ENCODE results near the gene CNDP2.
A peak's percentile ranks its signal among the peaks of the same experiment; 100 is the strongest.

The CNDP2 gene

DNA sequence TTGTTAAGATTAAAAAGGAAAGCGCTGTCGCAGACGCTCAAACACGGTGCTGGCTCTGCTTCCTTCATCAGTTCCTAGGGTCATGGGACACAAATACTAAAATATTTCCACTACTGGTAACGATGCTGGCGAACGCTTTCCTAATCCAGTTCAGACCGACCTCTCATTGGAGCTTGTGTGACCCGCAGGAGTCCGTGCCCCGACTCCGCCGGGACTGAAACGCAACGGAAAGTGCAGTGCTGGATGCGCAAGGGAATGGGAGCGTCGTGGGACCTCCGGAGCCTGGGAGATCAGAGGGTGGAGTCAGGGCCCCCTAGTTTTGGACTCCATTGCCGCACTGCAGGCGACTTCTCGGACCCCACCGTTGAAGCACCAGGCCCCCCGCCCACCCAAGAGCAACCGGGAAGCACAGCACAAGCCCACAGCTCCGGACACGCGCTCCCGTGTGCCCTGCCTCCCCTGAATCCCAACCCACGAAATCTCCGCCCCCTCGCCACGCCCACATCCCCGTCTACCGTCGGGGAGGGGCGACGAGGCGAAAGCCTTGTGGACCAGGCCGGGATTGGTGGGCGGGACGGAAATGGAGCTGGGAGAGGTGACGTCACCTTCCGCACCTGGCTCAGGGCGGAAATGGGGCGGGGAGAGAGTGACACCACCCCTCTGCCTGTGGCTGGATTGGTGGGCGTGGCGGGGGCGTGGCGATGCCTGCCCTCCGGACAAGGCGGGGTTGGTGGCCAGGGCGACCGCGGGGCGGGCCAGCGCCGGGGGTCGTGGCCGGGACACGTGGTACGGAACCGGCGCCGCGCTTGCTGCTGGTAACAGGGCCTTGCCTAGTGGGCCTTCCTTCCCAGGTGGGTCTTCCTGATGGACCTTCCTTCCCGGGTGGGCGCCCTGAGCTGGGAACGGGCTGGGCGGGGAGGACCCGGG lies at the start of gene CNDP2:
TSS of gene CNDP2 (plus strand) at position 783 of the 927 bp plus-strand sequence. CDS start 3,611 bp downstream, outside the sequence.
- peak; percentile 89 to 100 (median 98) for DNase-seq

GRCh38 chr18:74446631-74447403 lies 49.3 kb upstream of the CNDP2 start:
- no peak for DNase-seq

- DNase-seq: no peak
These were observed 48.6 kb upstream of the CNDP2 start for GRCh38 chr18:74447404-74448152.

DNA sequence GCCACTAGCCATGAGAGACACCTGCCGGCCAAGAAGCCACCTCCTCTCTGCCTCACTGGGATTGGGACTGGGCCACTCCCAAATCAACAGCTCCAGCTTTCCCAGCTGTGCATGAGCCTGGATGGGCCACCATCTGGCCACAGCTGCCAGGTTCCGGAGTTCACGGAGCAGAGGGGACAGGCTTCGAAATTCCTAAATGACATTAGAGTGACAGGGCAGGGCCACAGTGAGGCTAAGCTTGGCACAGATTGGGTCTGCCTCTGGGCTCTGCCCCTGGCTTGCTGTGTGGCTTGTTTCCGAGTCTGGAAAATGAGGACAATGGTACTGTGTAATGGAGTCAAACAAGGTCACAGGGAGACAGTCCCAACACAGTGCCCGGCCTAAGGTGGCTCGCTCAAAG lies 45.5 kb upstream of the CNDP2 start:
- DNase-seq: peak in 10 of 14 donors; percentile 5 to 67 (median 48)

DNA sequence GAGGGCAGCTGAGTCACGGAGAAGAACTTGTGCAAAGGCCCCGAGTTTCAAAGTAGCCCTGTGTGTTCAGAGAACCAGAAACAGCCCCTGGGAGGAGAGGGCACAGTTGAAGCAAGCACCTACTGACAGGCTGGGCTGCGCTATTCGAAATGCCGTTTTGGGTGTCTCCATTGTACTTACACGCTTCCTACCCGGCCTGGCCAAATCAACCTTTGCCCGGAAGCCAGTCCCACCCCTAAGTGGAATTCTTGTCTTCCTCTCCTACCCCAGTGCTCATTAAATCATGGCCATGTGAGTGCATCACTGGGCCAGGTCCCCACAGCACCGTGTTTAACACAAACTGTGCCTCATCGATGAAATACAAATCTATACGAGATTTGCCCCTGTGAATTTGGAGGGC lies 45.0 kb upstream of the CNDP2 start:
- no peak for DNase-seq

DNA sequence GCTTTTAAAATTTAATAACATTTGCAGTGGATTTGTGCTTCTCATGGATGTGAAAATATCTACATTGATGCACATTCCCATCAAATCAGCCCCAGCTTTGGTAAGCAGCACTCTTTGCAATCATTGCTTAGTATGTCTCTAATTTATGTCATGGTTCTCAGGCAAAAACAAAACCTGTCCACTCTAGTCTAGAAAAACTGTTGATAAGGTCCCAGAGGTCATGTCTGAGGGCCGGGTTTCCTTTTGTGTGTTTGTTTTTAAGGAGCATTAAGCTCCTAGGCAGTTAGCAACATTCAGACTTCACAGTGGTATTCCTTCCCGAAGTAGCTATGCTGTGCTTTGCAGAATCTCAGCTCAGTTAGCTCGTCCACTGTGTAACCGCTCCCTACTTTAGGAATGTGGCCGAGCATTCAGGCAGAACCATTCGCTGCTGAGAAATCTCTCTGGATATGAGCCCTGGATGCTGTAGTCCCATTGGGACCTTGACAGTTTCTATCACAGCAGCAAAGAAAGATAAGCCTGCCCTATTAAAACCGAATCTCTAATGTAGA lies 43.1 kb upstream of the CNDP2 start:
- no peak for DNase-seq

- DNase-seq: no peak
These were observed 42.4 kb upstream of the CNDP2 start for GRCh38 chr18:74453642-74454198.

GRCh38 chr18:74454279-74454751 lies 41.8 kb upstream of the CNDP2 start:
- peak in 11 of 14 donors; percentile 13 to 93 (median 65) for DNase-seq

GRCh38 chr18:74455386-74455785 lies 40.8 kb upstream of the CNDP2 start:
- no peak for DNase-seq

DNA sequence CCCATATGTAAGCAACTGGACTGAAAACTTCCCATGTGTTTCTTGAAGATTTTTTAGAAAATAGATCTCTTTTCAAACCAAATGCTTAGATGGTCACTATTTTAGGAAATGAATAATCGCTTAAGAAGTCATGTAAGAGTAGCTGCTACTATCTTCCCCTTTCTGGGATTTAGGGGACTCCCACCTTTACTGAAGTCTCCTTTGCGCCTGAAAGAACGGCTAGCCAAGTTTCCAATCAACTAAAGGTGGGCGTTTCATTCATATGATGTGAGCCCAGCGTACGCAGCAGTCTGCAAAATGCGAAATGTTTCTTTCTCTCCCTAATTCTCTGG lies 40.2 kb upstream of the CNDP2 start:
- no peak for DNase-seq

GRCh38 chr18:74456349-74457042 lies 39.7 kb upstream of the CNDP2 start:
- peak in 5 of 14 donors; percentile 36 to 75 (median 65) for DNase-seq

GRCh38 chr18:74457043-74457724 lies 39.0 kb upstream of the CNDP2 start, which contains the start of gene DIPK1C:
Gene DIPK1C, minus strand, starts transcription at chr18:74457308. Its CDS starts 49 bp downstream, at chr18:74457259.
- DNase-seq: peak in 9 of 14 donors; percentile 33 to 82 (median 55)

DNA sequence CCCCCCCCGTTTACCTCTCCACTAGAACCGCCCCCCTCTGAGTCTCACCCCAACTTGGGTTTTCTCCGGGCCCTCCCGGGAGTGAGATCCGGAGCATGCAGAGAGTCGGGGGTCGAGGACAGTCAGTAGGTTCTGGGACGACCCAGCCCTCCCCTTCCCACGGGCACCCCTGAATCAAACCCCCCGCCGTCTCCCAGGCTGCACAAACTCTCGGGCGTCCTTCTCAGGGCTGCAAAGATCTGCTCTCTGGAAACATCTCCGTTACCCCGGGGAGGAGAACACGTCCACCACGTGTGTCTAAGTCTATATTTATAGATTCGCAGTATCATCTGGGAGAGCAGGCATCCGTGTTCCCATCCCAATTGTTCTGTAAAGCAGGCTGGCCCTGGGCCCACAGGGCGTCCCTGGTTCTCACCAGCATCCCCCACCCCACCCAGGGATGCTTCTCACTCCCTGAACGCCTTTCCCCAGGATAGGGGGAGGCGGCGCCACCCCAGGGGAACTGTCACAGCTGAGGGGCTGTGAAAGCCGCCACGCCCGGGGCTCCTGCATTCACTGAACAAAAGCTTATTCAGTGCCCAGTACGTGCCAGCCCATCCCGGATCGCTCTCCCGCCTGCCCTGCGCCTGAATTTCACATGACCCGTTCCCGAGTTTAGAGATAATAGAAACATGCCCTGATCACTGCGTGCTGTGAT lies 38.3 kb upstream of the CNDP2 start:
- peak in 12 of 14 donors; percentile 18 to 85 (median 72) for DNase-seq

DNA sequence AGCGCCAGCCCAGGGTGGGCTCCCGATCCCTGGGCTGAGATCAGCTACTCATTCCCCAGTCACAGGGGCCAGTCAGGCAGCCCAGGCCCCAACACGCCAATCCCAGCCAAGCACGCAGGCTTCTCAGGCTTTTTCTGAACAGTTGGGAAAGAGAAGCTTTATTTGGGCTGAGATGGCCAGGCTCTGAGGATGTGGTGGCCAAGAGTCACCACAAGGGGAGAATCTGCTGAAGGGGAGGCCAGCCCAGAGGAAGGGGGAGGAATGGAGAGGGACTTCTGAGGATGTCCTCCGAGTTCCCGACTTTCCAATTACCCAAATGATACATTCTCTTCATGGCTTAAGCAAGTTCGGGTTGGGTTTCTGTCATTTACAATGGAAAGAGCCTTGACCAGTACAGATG lies 36.3 kb upstream of the CNDP2 start:
- DNase-seq: peak in 4 of 14 donors; percentile 18 to 32 (median 23)

GRCh38 chr18:74460825-74461224 lies 35.3 kb upstream of the CNDP2 start:
- DNase-seq: no peak

DNA sequence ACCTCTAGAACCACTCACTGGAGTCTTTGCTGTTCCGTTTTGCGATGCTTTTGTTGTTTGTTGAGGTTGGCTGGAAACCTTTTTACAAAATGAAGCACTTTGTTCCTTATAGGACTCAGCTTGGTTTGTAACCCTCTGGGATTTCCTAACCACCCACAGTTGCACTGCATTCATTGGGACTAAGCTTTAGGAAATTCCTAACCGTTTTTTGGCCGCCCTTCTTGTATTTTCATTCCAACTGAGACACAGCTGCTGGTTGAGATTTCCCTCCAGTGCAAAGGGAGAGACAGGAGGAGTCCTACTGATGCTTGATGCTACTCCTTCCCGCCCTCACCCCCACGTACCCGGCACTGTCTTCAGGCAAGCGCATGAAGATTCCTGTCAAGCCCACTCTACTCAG lies 32.9 kb upstream of the CNDP2 start:
- DNase-seq: peak in 1 of 14 donors; percentile 27

- no peak for DNase-seq
These were observed 32.2 kb upstream of the CNDP2 start for GRCh38 chr18:74463983-74464382.

DNA sequence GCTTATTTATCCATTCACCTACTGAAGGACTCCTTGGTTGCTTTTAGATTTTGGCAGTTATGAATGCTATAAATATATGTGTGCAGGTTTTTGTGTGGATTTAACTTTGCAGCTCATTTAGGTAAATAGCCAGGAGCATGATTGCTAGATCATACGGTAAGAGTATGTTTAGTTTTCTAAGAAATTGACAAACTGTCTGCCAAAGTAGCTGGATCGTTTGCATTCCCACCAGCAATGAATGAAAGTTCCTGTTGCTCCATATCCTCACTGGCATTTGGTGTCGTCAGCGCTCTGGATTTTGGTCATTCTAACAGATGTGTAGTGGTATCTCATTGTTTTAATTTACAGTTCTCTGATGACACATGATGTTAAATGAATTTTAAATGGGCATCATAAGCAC lies 30.4 kb upstream of the CNDP2 start:
- no peak for DNase-seq

DNA sequence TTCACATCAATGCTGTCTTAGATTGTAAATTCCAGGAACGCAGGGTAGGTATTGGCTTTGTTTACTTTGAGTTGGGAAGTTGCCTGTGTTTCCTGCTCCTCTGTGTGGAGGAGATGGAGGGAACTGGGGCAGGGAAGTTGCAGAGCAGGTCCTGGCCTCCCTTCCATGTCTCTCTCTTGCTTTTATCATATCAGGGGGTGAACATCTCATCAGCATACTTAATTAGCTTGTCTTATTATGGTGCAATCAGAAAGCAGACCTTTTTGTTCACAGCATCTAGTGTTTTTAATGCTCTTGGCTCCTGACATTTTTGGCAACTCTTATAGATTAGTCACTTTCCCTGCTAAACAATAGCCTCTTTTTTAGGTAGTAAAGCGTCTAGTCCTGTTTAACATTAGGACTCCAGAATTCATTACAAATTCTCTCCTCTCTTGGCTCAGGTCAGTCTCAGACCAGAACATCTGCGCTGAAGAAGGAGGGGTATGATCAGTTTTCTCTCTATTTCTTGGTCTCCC lies 27.6 kb upstream of the CNDP2 start:
- DNase-seq: peak in 1 of 14 donors; percentile 31

DNA sequence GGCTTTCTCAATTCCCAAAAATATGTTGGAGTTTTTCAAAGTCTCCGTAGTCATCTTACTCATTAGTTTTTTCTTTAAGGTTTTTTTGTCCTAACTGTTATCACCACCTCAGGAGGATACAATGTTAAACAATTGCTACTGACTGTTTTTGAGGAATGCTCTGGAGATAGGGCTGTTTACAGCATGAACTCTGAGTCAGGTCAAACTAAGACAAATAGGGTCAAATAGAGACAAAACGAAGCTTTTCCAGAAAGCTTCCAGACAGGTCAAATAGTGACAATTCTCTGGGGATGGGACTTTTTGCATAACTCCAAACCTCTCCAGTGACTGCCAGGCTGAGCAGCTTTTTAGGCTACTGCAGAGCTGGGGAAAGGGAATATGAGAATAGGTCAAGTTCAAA lies 23.9 kb upstream of the CNDP2 start:
- DNase-seq: no peak
